NT2/D1 (cell line): ENCODE measurements around the gene FMNL2.

Source experiments
- SUZ12 ChIP-seq: IDR thresholded peaks from 2 replicates; pipeline ENCODE4 v1.6.1; 2011; ENCODE audit not compliant: insufficient read length, insufficient read depth; ENCODE audit errors: extremely low read depth
- YY1 ChIP-seq: IDR thresholded peaks from 2 replicates; pipeline ENCODE4 v1.6.1; 2011; ENCODE audit not compliant: insufficient read length, insufficient read depth
- ZNF274 ChIP-seq: IDR thresholded peaks from 2 replicates; pipeline ENCODE4 v1.6.1; 2011; ENCODE audit warnings: mild to moderate bottlenecking, low read depth, low read length

DNA sequence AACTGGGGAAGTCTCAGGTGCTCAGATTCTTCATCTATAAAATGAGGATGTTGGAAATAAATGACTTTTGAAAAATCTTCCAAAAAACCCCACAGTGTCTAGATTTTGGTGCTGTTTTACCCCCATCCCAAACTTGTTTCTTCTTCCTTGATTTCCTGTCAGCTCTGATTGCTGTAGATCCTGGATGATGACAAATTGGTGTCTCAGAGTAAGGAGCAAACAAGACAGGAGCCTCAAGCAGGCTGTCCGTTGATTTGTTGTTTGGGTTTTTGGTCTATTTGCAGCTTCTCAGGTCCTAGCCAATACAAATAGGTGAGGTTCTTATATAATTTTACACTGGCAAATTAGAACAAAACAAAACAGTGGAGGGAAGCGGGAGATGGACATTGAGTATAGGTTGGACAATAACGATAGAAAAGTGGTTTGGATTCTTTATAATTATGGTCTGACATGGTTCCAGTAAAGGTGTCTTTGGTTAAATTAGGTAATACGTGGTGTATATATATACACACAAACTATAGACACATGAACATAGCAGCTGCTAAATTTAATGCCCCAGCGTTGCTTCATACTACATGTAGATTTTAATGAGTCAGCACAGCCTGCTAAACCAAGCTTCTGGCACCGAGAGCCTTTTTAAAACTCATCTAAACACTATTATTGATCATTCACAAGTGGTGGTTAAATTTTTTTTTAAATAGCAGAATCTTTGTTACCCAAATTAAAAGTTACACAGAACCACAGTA is 142.5 kb downstream of the FMNL2 start:
- TF ChIP-seq ZNF274 (no peak), SUZ12 (no peak), YY1 (no peak)
